SU-DHL-6 (cell line): ENCODE results near the gene SLC9A7.

Experiments used
- H2AFZ ChIP-seq: fragments of 200-600 bp; sonication (generic); 2 replicates; pipeline ENCODE4 v1.6.1; 2014; ENCODE audit warnings: low read depth, mild to moderate bottlenecking, moderate library complexity, mixed read lengths, antibody characterized with exemption, low read length; ENCODE audit not compliant: severe bottlenecking
- H3F3A ChIP-seq: fragments of 200-600 bp; shearing (Covaris generic); 2 replicates; pipeline ENCODE4 v1.6.0; 2016; ENCODE audit warnings: antibody characterized with exemption, mild to moderate bottlenecking; ENCODE audit not compliant: insufficient read depth
- H3K27ac ChIP-seq: fragments of 200-600 bp; sonication (generic); 2 replicates; pipeline ENCODE4 v1.5.1; 2016; ENCODE audit warnings: low read depth, mild to moderate bottlenecking, low read length, moderate library complexity, mixed read lengths
- H3K27me3 ChIP-seq: fragments of 200-600 bp; sonication (generic), shearing (Covaris generic); 2 replicates; pipeline ENCODE4 v1.6.0; 2014; ENCODE audit warnings: mild to moderate bottlenecking, low read length
- H3K36me3 ChIP-seq: fragments of 200-600 bp; sonication (generic); 2 replicates; pipeline ENCODE4 v1.6.1; 2014; ENCODE audit warnings: mild to moderate bottlenecking, low read length, mixed read lengths
- H3K4me2 ChIP-seq: fragments of 300-600, 200-600 bp; shearing (Covaris generic), sonication (generic); 2 replicates; pipeline ENCODE4 v1.6.0; 2014; ENCODE audit warnings: low read length, low read depth, mild to moderate bottlenecking; ENCODE audit not compliant: poor library complexity, severe bottlenecking
- H3K4me3 ChIP-seq: fragments of 200-600 bp; sonication (generic); 2 replicates; pipeline ENCODE4 v1.5.1; 2014; ENCODE audit warnings: antibody characterized with exemption, low read length, mild to moderate bottlenecking, mixed read lengths; ENCODE audit not compliant: insufficient read depth, poor library complexity, severe bottlenecking
- H3K79me2 ChIP-seq: fragments of 200-600 bp; sonication (generic); 2 replicates; pipeline ENCODE4 v1.6.1; 2014; ENCODE audit warnings: mild to moderate bottlenecking, low read length, moderate library complexity; ENCODE audit not compliant: insufficient read depth
- H3K9ac ChIP-seq: fragments of 200-600 bp; sonication (generic); 2 replicates; pipeline ENCODE4 v1.7.0; 2014; ENCODE audit warnings: mild to moderate bottlenecking, low read length
- H3K9me2 ChIP-seq: fragments of 200-600 bp; sonication (generic); replicated peaks from 2 replicates; pipeline ENCODE4 v1.6.1; 2014; ENCODE audit warnings: low read length; ENCODE audit not compliant: insufficient read depth
- H3K9me3 ChIP-seq: fragments of 200-600 bp; sonication (generic); 2 replicates; pipeline ENCODE4 v1.6.1; 2014; ENCODE audit warnings: low read length, mixed read lengths; ENCODE audit not compliant: insufficient read depth
- H4K20me1 ChIP-seq: fragments of 200-600 bp; sonication (generic); 2 replicates; pipeline ENCODE4 v1.6.1; 2014; ENCODE audit warnings: low read depth, mild to moderate bottlenecking, antibody characterized with exemption, low read length, moderate library complexity, mixed read lengths
- EZH2phosphoT487 ChIP-seq: fragments of 200-600 bp; sonication (generic), shearing (Covaris generic); conservative IDR thresholded peaks from 2 replicates; pipeline ENCODE4 v1.6.1; 2018; ENCODE audit warnings: mild to moderate bottlenecking, antibody characterized with exemption, low read length, moderate library complexity, mixed read lengths
- TF ChIP-seq, protein P1 (sequence below): fragments of 200-600 bp; sonication (generic); IDR thresholded peaks from one replicate; pipeline ENCODE4 v1.5.1; 2017; ENCODE audit warnings: antibody characterized with exemption, mild to moderate bottlenecking, low read length, moderate library complexity; ENCODE audit not compliant: insufficient read depth, poor library complexity, severe bottlenecking

The SLC9A7 gene

GRCh38 chrX:46597208-46597607 lies 161.7 kb downstream of the SLC9A7 start:
- TF ChIP-seq EZH2phosphoT487: no peak
- TF ChIP-seq, protein P1, sequence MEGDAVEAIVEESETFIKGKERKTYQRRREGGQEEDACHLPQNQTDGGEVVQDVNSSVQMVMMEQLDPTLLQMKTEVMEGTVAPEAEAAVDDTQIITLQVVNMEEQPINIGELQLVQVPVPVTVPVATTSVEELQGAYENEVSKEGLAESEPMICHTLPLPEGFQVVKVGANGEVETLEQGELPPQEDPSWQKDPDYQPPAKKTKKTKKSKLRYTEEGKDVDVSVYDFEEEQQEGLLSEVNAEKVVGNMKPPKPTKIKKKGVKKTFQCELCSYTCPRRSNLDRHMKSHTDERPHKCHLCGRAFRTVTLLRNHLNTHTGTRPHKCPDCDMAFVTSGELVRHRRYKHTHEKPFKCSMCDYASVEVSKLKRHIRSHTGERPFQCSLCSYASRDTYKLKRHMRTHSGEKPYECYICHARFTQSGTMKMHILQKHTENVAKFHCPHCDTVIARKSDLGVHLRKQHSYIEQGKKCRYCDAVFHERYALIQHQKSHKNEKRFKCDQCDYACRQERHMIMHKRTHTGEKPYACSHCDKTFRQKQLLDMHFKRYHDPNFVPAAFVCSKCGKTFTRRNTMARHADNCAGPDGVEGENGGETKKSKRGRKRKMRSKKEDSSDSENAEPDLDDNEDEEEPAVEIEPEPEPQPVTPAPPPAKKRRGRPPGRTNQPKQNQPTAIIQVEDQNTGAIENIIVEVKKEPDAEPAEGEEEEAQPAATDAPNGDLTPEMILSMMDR: no peak
- Histone ChIP-seq H3K9ac (no peak overlapping the region), H3K36me3 (no peaks in the 10 kb centered on the region), H3K9me2 (no peaks in the 10 kb centered on the region), H3K27ac (no peak overlapping the region), H3F3A (no peaks in the 10 kb centered on the region; the same call in 1 of the 2 replicates), H3K79me2 (no peaks in the 10 kb centered on the region), H3K9me3 (no peaks in the 10 kb centered on the region), H4K20me1 (no peaks in the 10 kb centered on the region), H3K4me2 (no peak overlapping the region), H3K4me3 (no peak overlapping the region), H3K27me3 (no peaks in the 10 kb centered on the region), H2AFZ (no peak overlapping the region)

GRCh38 chrX:46595084-46595483 lies 163.8 kb downstream of the SLC9A7 start:
- no peaks in the 10 kb centered on the region for H3K9me3 ChIP-seq
- H3K9me2 ChIP-seq: no peaks in the 10 kb centered on the region
- no peaks in the 10 kb centered on the region for H3K36me3 ChIP-seq
- no peaks in the 10 kb centered on the region; the same call in 1 of the 2 replicates for H3F3A ChIP-seq
- no peaks in the 10 kb centered on the region for H4K20me1 ChIP-seq
- no peaks in the 10 kb centered on the region for H3K79me2 ChIP-seq
- H3K27ac ChIP-seq: no peak overlapping the region
- H3K9ac ChIP-seq: no peak overlapping the region
- no peak overlapping the region for H2AFZ ChIP-seq
- no peaks in the 10 kb centered on the region for H3K27me3 ChIP-seq
- H3K4me3 ChIP-seq: no peak overlapping the region
- TF ChIP-seq, protein P1: no peak
- no peak for TF ChIP-seq EZH2phosphoT487
- H3K4me2 ChIP-seq: no peak overlapping the region

GRCh38 chrX:46589977-46590723 lies 168.8 kb downstream of the SLC9A7 start:
- Histone ChIP-seq H3K27ac (no peak overlapping the region), H2AFZ (no peak overlapping the region), H3K9me2 (no peaks in the 10 kb centered on the region), H3K4me3 (no peak overlapping the region), H3K9ac (no peak overlapping the region), H3K36me3 (no peaks in the 10 kb centered on the region), H3K9me3 (no peaks in the 10 kb centered on the region), H3K4me2 (no peak overlapping the region), H3K27me3 (no peaks in the 10 kb centered on the region), H3K79me2 (no peaks in the 10 kb centered on the region), H3F3A (no peaks in the 10 kb centered on the region), H4K20me1 (no peaks in the 10 kb centered on the region)
- no peak for TF ChIP-seq EZH2phosphoT487
- TF ChIP-seq, protein P1: no peak
